Measurements from ENCODE around the gene PPP2R3B.

The PPP2R3B gene

GRCh38 chrX:357693-358471, 28.8 kb downstream of the PPP2R3B start:
- H3K9me3 Mint-ChIP-seq: peaks cover 25% of the 10 kb centered on the region
- peak overlapping the region in 1 of 3 experiments; percentile 35 for H3K27ac Mint-ChIP-seq
- no peak for TF ChIP-seq CTCF (IDR thresholded peaks at IDR 0.05; ENCODE audit: unreplicated experiment in 3 of 3)
- H3K36me3 Mint-ChIP-seq (ENCODE audit: low read depth): peaks cover 76% of the 10 kb centered on the region
- no peak overlapping the region for H3K4me3 Mint-ChIP-seq
- H3K27me3 Mint-ChIP-seq (ENCODE audit: low read depth): peaks cover 4% of the 10 kb centered on the region
- H3K4me1 Mint-ChIP-seq: peaks cover 12% of the 10 kb centered on the region

GRCh38 chrX:357035-357692, 29.5 kb downstream of the PPP2R3B start:
- peaks cover 76% of the 10 kb centered on the region for H3K36me3 Mint-ChIP-seq (ENCODE audit: low read depth)
- no peak for TF ChIP-seq CTCF (IDR thresholded peaks at IDR 0.05; ENCODE audit: unreplicated experiment in 3 of 3)
- H3K4me1 Mint-ChIP-seq: peaks cover 16% of the 10 kb centered on the region
- peaks cover under 1% of the 10 kb centered on the region for H3K27me3 Mint-ChIP-seq (ENCODE audit: low read depth)
- no peak overlapping the region for H3K4me3 Mint-ChIP-seq
- H3K9me3 Mint-ChIP-seq: peaks cover 23% of the 10 kb centered on the region
- H3K27ac Mint-ChIP-seq: peak overlapping the region in 1 of 3 experiments; percentile 35

- Mint-ChIP-seq H3K9me3 (peaks cover 16% of the 10 kb centered on the region), H3K4me3 (no peak overlapping the region), H3K36me3 (ENCODE audit: low read depth) (peaks cover 70% of the 10 kb centered on the region), H3K27me3 (ENCODE audit: low read depth) (no peaks in the 10 kb centered on the region), H3K4me1 (peaks cover 16% of the 10 kb centered on the region), H3K27ac (no peak overlapping the region)
- no peak for TF ChIP-seq CTCF (IDR thresholded peaks at IDR 0.05; ENCODE audit: unreplicated experiment in 3 of 3)
Observed at GRCh38 chrX:356385-357034, 30.2 kb downstream of the PPP2R3B start.

- no peak overlapping the region for H3K4me3 Mint-ChIP-seq
- peaks cover 60% of the 10 kb centered on the region for H3K36me3 Mint-ChIP-seq (ENCODE audit: low read depth)
- TF ChIP-seq CTCF (IDR thresholded peaks at IDR 0.05; ENCODE audit: unreplicated experiment in 3 of 3): no peak
- no peak overlapping the region for H3K27ac Mint-ChIP-seq
- H3K27me3 Mint-ChIP-seq (ENCODE audit: low read depth): no peaks in the 10 kb centered on the region
- peaks cover 12% of the 10 kb centered on the region for H3K9me3 Mint-ChIP-seq
- H3K4me1 Mint-ChIP-seq: peaks cover 16% of the 10 kb centered on the region
Observed at GRCh38 chrX:355329-356050, 31.2 kb downstream of the PPP2R3B start.

- peaks cover 53% of the 10 kb centered on the region for H3K36me3 Mint-ChIP-seq (ENCODE audit: low read depth)
Observed at GRCh38 chrX:353566-354535, 32.9 kb downstream of the PPP2R3B start.

More at GRCh38 chrX:353566-354535, 32.9 kb downstream of the PPP2R3B start:
- no peak overlapping the region for H3K27ac Mint-ChIP-seq
- TF ChIP-seq CTCF (IDR thresholded peaks at IDR 0.05; ENCODE audit: unreplicated experiment in 3 of 3): no peak
- peaks cover under 1% of the 10 kb centered on the region for H3K27me3 Mint-ChIP-seq (ENCODE audit: low read depth)
- peaks cover 5% of the 10 kb centered on the region for H3K9me3 Mint-ChIP-seq
- peaks cover 30% of the 10 kb centered on the region for H3K4me1 Mint-ChIP-seq
- H3K4me3 Mint-ChIP-seq: no peak overlapping the region

Measured in nephron (organoid).